ENCODE data around the gene POP4.

The POP4 gene

GRCh38 chr19:29617366-29618266 is 11.5 kb downstream of the POP4 start:
- TF ChIP-seq CTCF (IDR thresholded peaks at IDR 0.05; ENCODE audit: low read depth, low read length): no peak
- no peaks in the 10 kb centered on the region for H3K4me1 ChIP-seq
- H3K27me3 ChIP-seq: peaks cover 8% of the 10 kb centered on the region
- DNase-seq: no peak
- H3K9me3 ChIP-seq: no peaks in the 10 kb centered on the region
- H3K36me3 ChIP-seq: peaks cover 13% of the 10 kb centered on the region
- H3K4me3 ChIP-seq (ENCODE audit: low read depth, low read length): no peak overlapping the region

GRCh38 chr19:29618434-29618833 is 12.4 kb downstream of the POP4 start:
- no peak overlapping the region for H3K4me3 ChIP-seq (ENCODE audit: low read depth, low read length)
- DNase-seq: no peak
- peaks cover 10% of the 10 kb centered on the region; the same call in 1 of the 2 replicates for H3K36me3 ChIP-seq
- TF ChIP-seq CTCF (IDR thresholded peaks at IDR 0.05; ENCODE audit: low read depth, low read length): no peak
- no peaks in the 10 kb centered on the region for H3K4me1 ChIP-seq
- H3K27me3 ChIP-seq: peaks cover 8% of the 10 kb centered on the region
- H3K9me3 ChIP-seq: no peaks in the 10 kb centered on the region

- TF ChIP-seq CTCF (IDR thresholded peaks at IDR 0.05; ENCODE audit: low read depth, low read length): no peak
- no peak overlapping the region for H3K4me3 ChIP-seq (ENCODE audit: low read depth, low read length)
- no peaks in the 10 kb centered on the region for H3K4me1 ChIP-seq
- H3K9me3 ChIP-seq: no peaks in the 10 kb centered on the region
- H3K36me3 ChIP-seq: peaks cover 10% of the 10 kb centered on the region; the same call in 1 of the 2 replicates
- DNase-seq: no peak
- peaks cover 8% of the 10 kb centered on the region for H3K27me3 ChIP-seq
Observed at GRCh38 chr19:29618871-29619270, 12.8 kb downstream of the POP4 start.

GRCh38 chr19:29620931-29621351 is 14.9 kb downstream of the POP4 start:
- H3K36me3 ChIP-seq: peaks cover 1% of the 10 kb centered on the region; the same call in 1 of the 2 replicates
- no peak for DNase-seq
- no peak for TF ChIP-seq CTCF (IDR thresholded peaks at IDR 0.05; ENCODE audit: low read depth, low read length)
- no peaks in the 10 kb centered on the region for H3K4me1 ChIP-seq
- no peaks in the 10 kb centered on the region for H3K9me3 ChIP-seq
- H3K27me3 ChIP-seq: peaks cover 8% of the 10 kb centered on the region
- no peak overlapping the region for H3K4me3 ChIP-seq (ENCODE audit: low read depth, low read length)

- Histone ChIP-seq H3K9me3 (no peaks in the 10 kb centered on the region), H3K4me1 (no peaks in the 10 kb centered on the region), H3K27me3 (peaks cover 8% of the 10 kb centered on the region), H3K4me3 (ENCODE audit: low read depth, low read length) (no peak overlapping the region), H3K36me3 (no peaks in the 10 kb centered on the region)
- TF ChIP-seq CTCF (IDR thresholded peaks at IDR 0.05; ENCODE audit: low read depth, low read length): no peak
- no peak for DNase-seq
Observed at GRCh38 chr19:29622166-29623070, 16.3 kb downstream of the POP4 start.
